DOHH2 (cell line): ENCODE measurements around the gene MRPL53.

Source experiments
- CTCF ChIP-seq: fragments of 200-600 bp; sonication (generic); IDR thresholded peaks from one replicate; pipeline ENCODE4 v1.5.1; 2014; ENCODE audit warnings: antibody characterized with exemption, mild to moderate bottlenecking, low read depth, low read length; ENCODE audit not compliant: poor library complexity, severe bottlenecking
- EZH2phosphoT487 ChIP-seq: fragments of 200-600 bp; sonication (generic); IDR thresholded peaks from 2 replicates; pipeline ENCODE4 v1.6.1; 2017; ENCODE audit warnings: borderline replicate concordance, mild to moderate bottlenecking, antibody characterized with exemption, low read length, moderate library complexity, mixed read lengths

- TF ChIP-seq CTCF = no peak
- no peak for TF ChIP-seq EZH2phosphoT487
Measured at GRCh38 chr2:74488643-74489481, 16.4 kb upstream of the MRPL53 start.
